Measurements from ENCODE around the gene MSX2. TPM values are rescaled to one million over a fixed set of nuclear protein-coding genes. Genes with fewer than 3 reads are reported as not detected.

Gene MSX2
- not detected in 2 replicates for total RNA-seq (2014; rRNA removed; shearing (Covaris generic); ENCODE audit: low replicate concordance)

GRCh38 chr5:174724484-174725260, at the start of gene MSX2:
Gene MSX2, plus strand, starts transcription at chr5:174724582. Its CDS starts 78 bp downstream, at chr5:174724660.
- H3K9ac ChIP-seq (ENCODE audit: low read length) = no peak within 1 kb of the TSS
- H3K4me1 ChIP-seq (ENCODE audit: low read length) = no peaks in the 10 kb centered on the region
- H3K4me2 ChIP-seq (ENCODE audit: low read depth, low read length, poor library complexity, severe bottlenecking) = no peak within 1 kb of the TSS
- no peaks in the 10 kb centered on the region for H3K9me3 ChIP-seq (ENCODE audit: low read length)
- no peak within 1 kb of the TSS for H3K4me3 ChIP-seq (ENCODE audit: low read length)
- H3K36me3 ChIP-seq (ENCODE audit: insufficient read depth, low read length) = no peaks in the 10 kb centered on the region
- H3K79me2 ChIP-seq (ENCODE audit: low read length) = no peaks in the 10 kb centered on the region
- H3K27ac ChIP-seq (ENCODE audit: low read length) = no peak within 1 kb of the TSS
- H3K27me3 ChIP-seq (ENCODE audit: low read length) = no peaks in the 10 kb centered on the region
- DNase-seq = no peak
- H4K20me1 ChIP-seq (ENCODE audit: insufficient read depth, low read depth, low read length) = no peaks in the 10 kb centered on the region
- H3K9me2 ChIP-seq (replicated peaks; ENCODE audit: insufficient read depth, low read length) = no peaks in the 10 kb centered on the region
- H2AFZ ChIP-seq (ENCODE audit: low read length) = no peak within 1 kb of the TSS

GRCh38 chr5:174675110-174675509, 49.3 kb upstream of the MSX2 start:
- no peak overlapping the region for H3K27ac ChIP-seq (ENCODE audit: low read length)
- H3K27me3 ChIP-seq (ENCODE audit: low read length) = no peaks in the 10 kb centered on the region
- DNase-seq = no peak

GRCh38 chr5:174675916-174676315, 48.5 kb upstream of the MSX2 start:
- Histone ChIP-seq H3K4me3 (ENCODE audit: low read length) (no peak overlapping the region), H3K36me3 (ENCODE audit: insufficient read depth, low read length) (no peaks in the 10 kb centered on the region), H3K27ac (ENCODE audit: low read length) (no peak overlapping the region), H3K4me1 (ENCODE audit: low read length) (no peaks in the 10 kb centered on the region), H3K79me2 (ENCODE audit: low read length) (no peaks in the 10 kb centered on the region), H3K4me2 (ENCODE audit: low read depth, low read length, poor library complexity, severe bottlenecking) (no peak overlapping the region), H3K27me3 (ENCODE audit: low read length) (no peaks in the 10 kb centered on the region), H3K9ac (ENCODE audit: low read length) (no peak overlapping the region), H4K20me1 (ENCODE audit: insufficient read depth, low read depth, low read length) (no peaks in the 10 kb centered on the region), H2AFZ (ENCODE audit: low read length) (no peak overlapping the region), H3K9me3 (ENCODE audit: low read length) (no peaks in the 10 kb centered on the region), H3K9me2 (replicated peaks; ENCODE audit: insufficient read depth, low read length) (no peaks in the 10 kb centered on the region)
- DNase-seq = no peak

More at GRCh38 chr5:174675110-174675509, 49.3 kb upstream of the MSX2 start:
- H3K4me1 ChIP-seq (ENCODE audit: low read length) = no peaks in the 10 kb centered on the region
- H4K20me1 ChIP-seq (ENCODE audit: insufficient read depth, low read depth, low read length) = no peaks in the 10 kb centered on the region
- H3K9me3 ChIP-seq (ENCODE audit: low read length) = no peaks in the 10 kb centered on the region
- H3K4me2 ChIP-seq (ENCODE audit: low read depth, low read length, poor library complexity, severe bottlenecking) = no peak overlapping the region
- H3K79me2 ChIP-seq (ENCODE audit: low read length) = no peaks in the 10 kb centered on the region
- no peaks in the 10 kb centered on the region for H3K36me3 ChIP-seq (ENCODE audit: insufficient read depth, low read length)
- H3K9me2 ChIP-seq (replicated peaks; ENCODE audit: insufficient read depth, low read length) = no peaks in the 10 kb centered on the region
- H2AFZ ChIP-seq (ENCODE audit: low read length) = no peak overlapping the region
- no peak overlapping the region for H3K4me3 ChIP-seq (ENCODE audit: low read length)
- no peak overlapping the region for H3K9ac ChIP-seq (ENCODE audit: low read length)

- Histone ChIP-seq H2AFZ (ENCODE audit: low read length) (no peak overlapping the region), H3K4me1 (ENCODE audit: low read length) (no peaks in the 10 kb centered on the region), H3K27me3 (ENCODE audit: low read length) (no peaks in the 10 kb centered on the region), H3K36me3 (ENCODE audit: insufficient read depth, low read length) (no peaks in the 10 kb centered on the region), H3K4me3 (ENCODE audit: low read length) (no peak overlapping the region), H3K9ac (ENCODE audit: low read length) (no peak overlapping the region), H3K9me2 (replicated peaks; ENCODE audit: insufficient read depth, low read length) (no peaks in the 10 kb centered on the region), H3K9me3 (ENCODE audit: low read length) (no peaks in the 10 kb centered on the region), H3K27ac (ENCODE audit: low read length) (no peak overlapping the region), H4K20me1 (ENCODE audit: insufficient read depth, low read depth, low read length) (no peaks in the 10 kb centered on the region), H3K79me2 (ENCODE audit: low read length) (no peaks in the 10 kb centered on the region), H3K4me2 (ENCODE audit: low read depth, low read length, poor library complexity, severe bottlenecking) (no peak overlapping the region)
- DNase-seq = no peak
These were observed 46.3 kb upstream of the MSX2 start for GRCh38 chr5:174678107-174678506.

- Histone ChIP-seq H4K20me1 (ENCODE audit: insufficient read depth, low read depth, low read length) (no peaks in the 10 kb centered on the region), H3K79me2 (ENCODE audit: low read length) (no peaks in the 10 kb centered on the region), H3K4me3 (ENCODE audit: low read length) (no peak overlapping the region), H3K27ac (ENCODE audit: low read length) (no peak overlapping the region), H3K4me2 (ENCODE audit: low read depth, low read length, poor library complexity, severe bottlenecking) (no peak overlapping the region), H3K9me2 (replicated peaks; ENCODE audit: insufficient read depth, low read length) (no peaks in the 10 kb centered on the region), H3K9me3 (ENCODE audit: low read length) (no peaks in the 10 kb centered on the region), H3K36me3 (ENCODE audit: insufficient read depth, low read length) (no peaks in the 10 kb centered on the region), H3K4me1 (ENCODE audit: low read length) (no peaks in the 10 kb centered on the region), H3K9ac (ENCODE audit: low read length) (no peak overlapping the region), H2AFZ (ENCODE audit: low read length) (no peak overlapping the region), H3K27me3 (ENCODE audit: low read length) (no peaks in the 10 kb centered on the region)
- no peak for DNase-seq
These were observed 43.3 kb upstream of the MSX2 start for GRCh38 chr5:174680901-174681565.

GRCh38 chr5:174687503-174687902, 36.9 kb upstream of the MSX2 start:
- H3K4me1 ChIP-seq (ENCODE audit: low read length) = no peaks in the 10 kb centered on the region
- no peak for DNase-seq
- no peaks in the 10 kb centered on the region for H3K9me3 ChIP-seq (ENCODE audit: low read length)
- H3K4me3 ChIP-seq (ENCODE audit: low read length) = no peak overlapping the region
- no peak overlapping the region for H3K9ac ChIP-seq (ENCODE audit: low read length)
- no peak overlapping the region for H3K27ac ChIP-seq (ENCODE audit: low read length)
- no peak overlapping the region for H3K4me2 ChIP-seq (ENCODE audit: low read depth, low read length, poor library complexity, severe bottlenecking)
- no peaks in the 10 kb centered on the region for H4K20me1 ChIP-seq (ENCODE audit: insufficient read depth, low read depth, low read length)
- H3K36me3 ChIP-seq (ENCODE audit: insufficient read depth, low read length) = no peaks in the 10 kb centered on the region
- no peaks in the 10 kb centered on the region for H3K9me2 ChIP-seq (replicated peaks; ENCODE audit: insufficient read depth, low read length)
- H3K27me3 ChIP-seq (ENCODE audit: low read length) = no peaks in the 10 kb centered on the region
- no peak overlapping the region for H2AFZ ChIP-seq (ENCODE audit: low read length)
- H3K79me2 ChIP-seq (ENCODE audit: low read length) = no peaks in the 10 kb centered on the region

- H3K27me3 ChIP-seq (ENCODE audit: low read length) = no peaks in the 10 kb centered on the region
- no peak overlapping the region for H3K4me2 ChIP-seq (ENCODE audit: low read depth, low read length, poor library complexity, severe bottlenecking)
These were observed 35.7 kb upstream of the MSX2 start for GRCh38 chr5:174688441-174689354.

GRCh38 chr5:174690271-174690670, 34.1 kb upstream of the MSX2 start:
- Histone ChIP-seq H3K27ac (ENCODE audit: low read length) (no peak overlapping the region), H3K4me1 (ENCODE audit: low read length) (no peaks in the 10 kb centered on the region), H3K27me3 (ENCODE audit: low read length) (no peaks in the 10 kb centered on the region), H3K4me3 (ENCODE audit: low read length) (no peak overlapping the region), H4K20me1 (ENCODE audit: insufficient read depth, low read depth, low read length) (no peaks in the 10 kb centered on the region), H3K79me2 (ENCODE audit: low read length) (no peaks in the 10 kb centered on the region), H3K9me2 (replicated peaks; ENCODE audit: insufficient read depth, low read length) (no peaks in the 10 kb centered on the region), H3K36me3 (ENCODE audit: insufficient read depth, low read length) (no peaks in the 10 kb centered on the region), H3K9ac (ENCODE audit: low read length) (no peak overlapping the region), H2AFZ (ENCODE audit: low read length) (no peak overlapping the region), H3K4me2 (ENCODE audit: low read depth, low read length, poor library complexity, severe bottlenecking) (no peak overlapping the region), H3K9me3 (ENCODE audit: low read length) (no peaks in the 10 kb centered on the region)
- no peak for DNase-seq

More at GRCh38 chr5:174688441-174689354, 35.7 kb upstream of the MSX2 start:
- Histone ChIP-seq H2AFZ (ENCODE audit: low read length) (no peak overlapping the region), H3K9ac (ENCODE audit: low read length) (no peak overlapping the region), H3K4me3 (ENCODE audit: low read length) (no peak overlapping the region), H3K36me3 (ENCODE audit: insufficient read depth, low read length) (no peaks in the 10 kb centered on the region), H3K27ac (ENCODE audit: low read length) (no peak overlapping the region), H3K79me2 (ENCODE audit: low read length) (no peaks in the 10 kb centered on the region), H3K9me2 (replicated peaks; ENCODE audit: insufficient read depth, low read length) (no peaks in the 10 kb centered on the region), H3K4me1 (ENCODE audit: low read length) (no peaks in the 10 kb centered on the region), H4K20me1 (ENCODE audit: insufficient read depth, low read depth, low read length) (no peaks in the 10 kb centered on the region), H3K9me3 (ENCODE audit: low read length) (no peaks in the 10 kb centered on the region)
- no peak for DNase-seq

All from Karpas-422 (cell line).